ENCODE measurements around the gene PTPRD. TPM values are rescaled to one million over a fixed set of nuclear protein-coding genes. Genes with fewer than 3 reads are reported as not detected.

The PTPRD gene
- total RNA-seq, 1 experiment from 2014 or later, result 0.02 TPM

- DNase-seq (ENCODE audit: low read depth, low spot score) (no peak), ATAC-seq (no peak)
- Histone ChIP-seq H3K4me2 (ENCODE audit: low read length) (no peak overlapping the region), H3K9me2 (ENCODE audit: insufficient read depth) (no peaks in the 10 kb centered on the region), H4K20me1 (ENCODE audit: insufficient read depth) (no peaks in the 10 kb centered on the region), H3K4me1 (ENCODE audit: control insufficient read depth in 1 of 2, insufficient read depth in 2 of 2, low read length in 2 of 2) (no peaks in the 10 kb centered on the region), H3K27me3 (ENCODE audit: insufficient read depth, low read length) (no peaks in the 10 kb centered on the region), H2AFZ (ENCODE audit: low read depth, low read length, poor library complexity, severe bottlenecking) (no peak overlapping the region), H3K36me3 (ENCODE audit: control insufficient read depth in 1 of 2, insufficient read depth in 2 of 2, low read length in 2 of 2) (no peaks in the 10 kb centered on the region), H3K9me3 (ENCODE audit: control insufficient read depth in 1 of 2, insufficient read depth in 1 of 2, low read depth in 1 of 2, low read length in 2 of 2) (peaks cover 0 to 13% of the 10 kb centered on the region in 2 experiments; a peak in 3 of 4 replicates), H3K9ac (ENCODE audit: low read length) (no peak overlapping the region), H3K79me2 (ENCODE audit: insufficient read depth, low read length) (no peaks in the 10 kb centered on the region), H3K27ac (ENCODE audit: low read depth, low read length) (no peak overlapping the region), H3K4me3 (replicated peaks in 1 of 2; ENCODE audit: low read depth in 1 of 2, low read length in 2 of 2) (no peak overlapping the region)
- ChIA-PET CTCF (no interaction called here), POLR2A (no interaction called here), RAD21 (ENCODE audit: low non-redundant PET in 1 of 2, low total read pairs in 2 of 2, uncharacterized antibody in 2 of 2, unreplicated experiment in 2 of 2) (no interaction called here)
- intact Hi-C loops (cut with micrococcal nuclease), result no loop called here
- TF ChIP-seq ZFX (IDR thresholded peaks at IDR 0.05) (no peak), CEBPB (IDR thresholded peaks at IDR 0.05; ENCODE audit: low read depth) (no peak), SRF (IDR thresholded peaks at IDR 0.05; ENCODE audit: low read depth) (no peak), POLR2AphosphoS5 (IDR thresholded peaks at IDR 0.05; ENCODE audit: low read depth, low read length) (no peak), REST (IDR thresholded peaks at IDR 0.05; ENCODE audit: low read depth) (no peak), JUND (IDR thresholded peaks at IDR 0.05) (no peak), FOSL1 (IDR thresholded peaks at IDR 0.05; ENCODE audit: low read depth) (no peak), MAX (IDR thresholded peaks at IDR 0.05) (no peak), SIN3A (IDR thresholded peaks at IDR 0.05; ENCODE audit: low read depth) (no peak), ATF3 (IDR thresholded peaks at IDR 0.05) (no peak), EZH2phosphoT487 (IDR thresholded peaks at IDR 0.05; ENCODE audit: borderline replicate concordance) (no peak), RAD21 (IDR thresholded peaks at IDR 0.05; ENCODE audit: low read depth) (no peak)
- BruUV-seq (replicated peaks), result no TSS peak
Measured at GRCh38 chr9:10230512-10230911, 382.3 kb downstream of the PTPRD start.
